HG03097 (cell line): ENCODE measurements around the gene NME7.
"Not testable (repeated sequence)": the region's sequence is repeated elsewhere in the genome, so short reads cannot be mapped to it uniquely, and the experiment has no call there.

Experiments
- ATAC-seq: cut with Tn5 transposase; IDR thresholded peaks from one replicate; pipeline ENCODE4 v1.9.1; 2021; ENCODE audit not compliant: unreplicated experiment, low FRiP score

Gene NME7

GRCh38 chr1:169345511-169345910 is 22.1 kb downstream of the NME7 start:
- no peak for ATAC-seq

DNA sequence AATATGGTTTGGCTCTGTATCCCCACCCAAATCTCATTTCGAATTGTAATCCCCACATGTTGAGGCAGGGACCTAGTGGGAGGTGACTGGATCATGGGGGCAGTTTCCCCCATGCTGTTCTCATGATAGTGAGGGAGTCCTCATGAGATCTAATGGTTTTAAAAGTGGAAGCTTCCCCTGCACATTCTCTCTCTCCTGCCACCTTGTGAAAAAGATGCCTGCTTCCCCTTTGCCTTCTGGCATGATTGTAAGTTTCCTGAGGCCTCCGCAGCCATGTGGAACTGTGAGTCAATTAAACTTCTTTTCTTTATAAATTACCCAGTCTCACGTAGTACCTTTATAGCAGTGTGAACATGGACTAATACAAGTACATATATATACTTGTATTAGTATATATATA is 25.5 kb downstream of the NME7 start:
- not testable (repeated sequence) for ATAC-seq

GRCh38 chr1:169340882-169341281 is 26.7 kb downstream of the NME7 start:
- ATAC-seq = no peak

GRCh38 chr1:169339773-169340172 is 27.8 kb downstream of the NME7 start:
- no peak for ATAC-seq

GRCh38 chr1:169338617-169339016 is 29.0 kb downstream of the NME7 start:
- no peak for ATAC-seq

GRCh38 chr1:169336947-169337715 is 30.5 kb downstream of the NME7 start:
- not testable (repeated sequence) for ATAC-seq

DNA sequence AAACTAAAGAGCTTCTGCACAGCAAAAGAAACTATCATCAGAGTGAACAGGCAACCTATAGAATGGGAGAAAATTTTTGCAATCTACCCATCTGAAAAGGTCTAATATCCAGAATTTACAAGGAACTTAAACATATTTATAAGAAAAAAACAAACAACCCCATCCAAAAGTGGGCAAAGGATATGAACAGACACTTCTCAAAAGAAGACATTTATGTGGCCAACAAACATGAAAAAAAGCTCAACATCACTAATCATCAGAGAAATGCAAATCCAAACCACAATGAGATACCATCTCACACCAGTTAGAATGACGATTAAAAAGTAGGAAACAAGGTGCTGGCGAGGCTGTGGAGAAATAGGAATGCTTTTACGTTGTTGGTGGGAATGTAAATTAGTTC is 32.9 kb downstream of the NME7 start:
- not testable (repeated sequence) for ATAC-seq

- ATAC-seq = no peak
Measured at GRCh38 chr1:169330927-169331326, 36.7 kb downstream of the NME7 start.

DNA sequence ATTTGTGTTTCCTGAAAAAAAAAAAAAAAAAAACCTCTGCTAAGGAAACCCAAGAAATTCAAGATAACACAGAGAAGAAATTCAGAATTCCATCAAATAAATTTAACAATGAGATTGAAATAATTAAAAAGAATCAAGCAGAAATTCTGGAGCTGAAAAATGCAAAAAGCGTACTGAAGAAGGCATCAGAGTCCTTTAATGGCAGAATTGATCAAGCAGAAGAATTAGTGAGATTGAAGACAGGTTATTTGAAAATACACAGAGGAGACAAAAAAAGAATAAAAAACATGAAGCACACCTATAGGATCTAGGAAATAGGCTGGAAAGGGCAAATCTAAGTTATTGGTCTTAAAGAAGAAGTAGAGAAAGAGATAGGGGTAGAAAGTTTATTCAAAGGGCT is 38.2 kb downstream of the NME7 start:
- no peak for ATAC-seq

DNA sequence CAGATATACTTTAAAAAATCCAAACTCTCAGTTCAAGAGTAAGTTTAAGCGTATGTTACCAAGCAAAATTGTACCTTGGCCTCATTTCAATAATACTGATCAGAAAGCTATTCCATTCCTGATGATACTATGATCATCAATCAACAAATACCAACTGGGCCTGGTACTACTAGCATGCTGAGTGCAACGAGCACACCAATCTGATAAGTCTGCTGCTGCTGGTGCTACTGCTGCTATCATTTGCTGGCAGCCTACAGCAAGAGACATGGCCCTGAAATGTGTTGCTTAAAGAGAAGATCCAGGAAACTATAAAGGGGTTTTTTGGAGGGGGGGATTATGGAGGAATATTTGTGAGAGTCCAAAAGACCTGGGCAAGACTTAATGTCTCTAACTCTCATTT is 39.7 kb downstream of the NME7 start:
- no peak for ATAC-seq

DNA sequence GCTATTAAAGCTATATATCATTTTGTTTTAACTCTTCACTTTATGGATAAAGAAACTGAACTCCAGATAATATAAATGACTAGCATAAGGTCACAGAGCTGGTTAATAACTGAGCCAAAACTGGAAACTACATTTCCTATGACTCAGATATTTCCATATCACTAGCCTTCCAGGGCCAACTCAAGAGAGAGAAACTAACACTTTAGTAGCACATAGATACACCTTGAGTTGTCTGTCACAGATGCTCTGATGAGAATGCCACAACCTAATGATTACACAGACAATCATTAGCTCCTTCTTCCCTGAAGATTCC is 40.7 kb downstream of the NME7 start:
- ATAC-seq = peak; percentile 92

- ATAC-seq = peak; percentile 24
Measured at GRCh38 chr1:169326261-169326955, 41.2 kb downstream of the NME7 start.

- ATAC-seq = no peak
Measured at GRCh38 chr1:169325117-169325516, 42.5 kb downstream of the NME7 start.

DNA sequence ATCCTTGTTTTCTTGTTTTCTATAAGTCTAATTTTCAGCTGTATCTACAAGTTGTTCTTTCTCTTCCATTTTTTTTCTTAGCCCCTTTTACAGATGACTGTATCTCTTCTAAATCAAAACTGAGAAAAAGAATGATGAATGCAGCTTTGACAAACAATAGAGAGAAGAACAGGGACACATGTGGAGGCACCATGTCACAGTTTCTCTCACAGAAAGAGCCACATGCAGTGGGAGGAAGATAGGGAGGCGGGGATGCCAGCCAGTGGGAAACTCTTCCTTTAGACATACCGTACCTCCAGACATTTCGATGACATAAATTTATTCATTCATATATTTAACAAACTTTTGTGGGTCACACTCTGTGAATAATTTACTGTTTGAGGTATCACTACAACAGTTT is 45.5 kb downstream of the NME7 start:
- no peak for ATAC-seq

DNA sequence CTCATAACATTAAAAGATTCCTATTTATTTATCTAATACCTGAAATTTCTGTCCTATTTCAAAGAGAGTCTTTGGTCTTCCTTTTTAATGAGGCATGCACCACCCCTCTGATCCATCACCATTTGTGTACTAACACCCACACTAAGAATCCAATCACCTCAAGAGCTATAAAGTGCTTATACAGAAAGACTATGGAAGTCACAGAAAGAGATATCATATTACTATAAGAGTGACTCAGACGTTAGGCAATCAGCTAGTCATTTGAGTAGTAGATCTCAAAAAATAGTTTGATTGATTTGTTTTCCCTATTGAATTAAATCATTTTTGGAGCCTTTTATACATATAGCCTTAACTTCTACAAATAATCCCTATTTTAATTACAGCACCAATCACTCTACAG is 46.1 kb downstream of the NME7 start:
- ATAC-seq = no peak

- ATAC-seq = no peak
Measured at GRCh38 chr1:169318536-169319244, 48.9 kb downstream of the NME7 start.

GRCh38 chr1:169316556-169316955 is 51.0 kb downstream of the NME7 start:
- no peak for ATAC-seq

DNA sequence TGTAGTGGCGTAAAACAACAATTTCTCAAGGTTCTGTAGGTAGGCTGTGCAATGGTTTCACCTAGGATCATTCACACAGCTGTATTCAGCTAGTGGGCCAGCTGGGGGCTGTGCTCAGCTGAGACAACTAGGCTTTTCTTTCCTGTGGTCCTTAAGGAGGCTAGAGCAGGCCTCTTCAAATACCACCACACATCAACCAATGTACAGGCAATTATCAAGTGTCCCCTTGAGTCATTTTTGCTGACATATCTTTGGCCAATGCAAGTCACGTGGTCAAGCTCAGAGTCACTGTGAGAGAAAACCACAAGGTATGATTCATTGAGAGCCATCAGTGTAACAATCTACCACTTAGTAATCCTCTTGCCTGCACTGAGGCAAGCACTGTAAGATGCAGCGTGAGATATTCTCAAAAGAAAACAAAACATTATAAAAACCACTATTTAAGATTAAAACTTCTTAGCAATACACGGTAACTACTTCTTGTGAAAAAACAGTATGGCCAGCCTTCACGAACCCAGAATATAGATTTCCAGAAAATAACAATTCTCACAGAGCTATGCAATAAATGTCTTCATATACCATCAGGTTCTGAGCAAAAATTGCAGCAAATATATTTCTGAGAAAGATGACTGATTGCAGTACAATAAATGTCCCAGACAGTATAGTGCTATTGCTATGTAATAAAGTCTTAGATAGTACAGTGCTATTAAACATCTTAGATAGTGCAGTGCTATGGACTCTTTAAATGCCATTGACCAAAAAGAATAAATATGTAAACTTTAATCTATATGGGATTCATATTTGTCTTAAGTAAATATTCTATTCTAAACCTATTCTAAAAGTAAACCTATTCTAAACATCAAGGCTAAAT is 55.3 kb downstream of the NME7 start:
- ATAC-seq = no peak

DNA sequence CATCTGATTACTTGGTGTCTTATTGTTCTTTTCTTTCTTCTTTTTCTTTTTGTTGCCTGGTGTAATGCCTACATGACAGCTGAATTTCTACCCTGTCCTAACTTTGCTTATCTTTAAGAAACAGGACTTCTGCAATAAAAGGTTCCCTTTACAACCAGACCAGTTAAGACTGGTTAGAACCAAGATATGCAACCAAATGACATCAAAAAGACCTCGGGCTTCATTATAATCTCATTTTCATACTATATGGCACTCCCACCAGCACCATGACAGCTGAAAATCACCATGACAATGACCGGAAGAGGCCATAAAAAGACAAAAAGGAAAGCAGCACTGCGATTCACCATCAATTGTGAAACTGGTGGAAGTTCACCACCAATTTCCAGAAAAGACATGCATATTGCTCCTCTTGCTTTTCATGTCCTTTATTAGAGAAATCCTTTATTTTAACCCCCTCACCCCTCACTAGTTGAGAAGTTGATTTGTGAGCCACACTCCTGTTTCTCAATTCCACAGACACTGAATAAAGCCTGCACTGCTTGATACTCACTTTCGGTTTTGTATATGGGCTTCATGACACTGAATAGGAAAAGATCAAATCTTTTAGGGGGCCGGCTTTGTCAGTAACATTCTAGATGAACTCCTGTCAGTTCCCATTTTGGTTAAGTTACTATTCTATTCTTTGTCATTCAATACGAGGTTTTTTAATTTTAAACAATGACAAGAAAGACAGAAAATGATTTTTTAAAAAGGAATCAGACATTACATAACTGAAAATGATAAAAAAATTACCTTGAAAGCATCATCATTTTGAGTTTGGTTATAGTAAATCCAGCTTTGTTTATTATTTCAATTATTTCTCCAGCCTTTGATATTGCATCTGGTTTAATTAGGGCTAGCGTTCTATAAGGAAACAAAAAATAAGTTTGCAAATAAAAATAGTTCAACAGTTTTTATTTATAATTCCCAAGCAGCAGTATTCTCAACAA is 58.1 kb downstream of the NME7 start:
- ATAC-seq = no peak
